Endodermal cell (in vitro differentiated cells): ENCODE measurements around the gene AP5S1. TPM values are rescaled to one million over a fixed set of nuclear protein-coding genes. Genes with fewer than 3 reads are reported as not detected.

Source experiments
- DNase-seq: peaks from one replicate; pipeline ENCODE4 v3.0.0-alpha.2; 2017
- H3K27ac ChIP-seq: 2 replicates; pipeline ENCODE4 v1.5.1; 2013; ENCODE audit warnings: mild to moderate bottlenecking, low read depth, low read length, moderate library complexity
- H3K27me3 ChIP-seq: 2 replicates; pipeline ENCODE4 v1.6.1; 2013; ENCODE audit warnings: mild to moderate bottlenecking, low read length, moderate library complexity; ENCODE audit not compliant: insufficient read depth, control insufficient read depth, poor library complexity, severe bottlenecking
- H3K36me3 ChIP-seq: 2 replicates; pipeline ENCODE4 v1.7.0; 2013; ENCODE audit warnings: mild to moderate bottlenecking, low read length, moderate library complexity; ENCODE audit not compliant: control insufficient read depth, insufficient read depth
- H3K4me1 ChIP-seq: one replicate; pipeline ENCODE4 v1.7.0; 2013; ENCODE audit warnings: low read length; ENCODE audit not compliant: control insufficient read depth, insufficient read depth
- H3K4me3 ChIP-seq: 2 replicates; pipeline ENCODE4 v1.5.1; 2013; ENCODE audit warnings: mild to moderate bottlenecking, low read length, moderate library complexity
- H3K9ac ChIP-seq: 2 replicates; pipeline ENCODE4 v1.6.1; 2013; ENCODE audit warnings: mild to moderate bottlenecking, low read length, moderate library complexity; ENCODE audit not compliant: poor library complexity, severe bottlenecking; ENCODE audit errors: extremely low read depth
- H3K9me3 ChIP-seq: 2 replicates; pipeline ENCODE4 v1.6.1; 2013; ENCODE audit warnings: mild to moderate bottlenecking, low read length, moderate library complexity; ENCODE audit not compliant: control insufficient read depth
- H3K27ac Mint-ChIP-seq: 2 replicates; pipeline ENCODE4 v1.8.0; 2020; ENCODE audit warnings: mixed read lengths
- H3K27me3 Mint-ChIP-seq: 2 replicates; pipeline ENCODE4 v1.8.0; 2021; ENCODE audit warnings: mild to moderate bottlenecking, mixed read lengths; ENCODE audit not compliant: insufficient read depth
- H3K36me3 Mint-ChIP-seq: 2 replicates; pipeline ENCODE4 v1.8.0; 2020; ENCODE audit warnings: low read depth, mixed read lengths
- H3K4me1 Mint-ChIP-seq: 2 replicates; pipeline ENCODE4 v1.8.0; 2020; ENCODE audit warnings: mixed read lengths
- H3K4me3 Mint-ChIP-seq: 2 replicates; pipeline ENCODE4 v1.8.0; 2020; ENCODE audit warnings: mild to moderate bottlenecking, moderate library complexity, mixed read lengths
- H3K9me3 Mint-ChIP-seq: 2 replicates; pipeline ENCODE4 v1.8.0; 2020; ENCODE audit warnings: mild to moderate bottlenecking, mixed read lengths
- CTCF ChIP-seq: fragments of 200-600 bp; sonication (generic); conservative IDR thresholded peaks from 2 replicates; pipeline ENCODE4 v1.5.0; 2021; ENCODE audit warnings: antibody characterized with exemption, mild to moderate bottlenecking
- WGBS, 2 experiments: methylation state at CpG; one replicate each; pipeline versions ENCODE4 v1.1.5 to v1.1.7; 2013; ENCODE audit warnings: missing lambda C conversion rate in 2 of 2, mixed read lengths in 1 of 2; ENCODE audit not compliant: insufficient coverage in 1 of 2, insufficient read length in 1 of 2; 5-methylcytosine and 5-hydroxymethylcytosine counted together
- total RNA-seq, 2 donors: library from RNA; stranded (reverse); fragmentation: NEBNext Ultra II Directional in 1 of 2; extraction: Animal tissue kit (Norgen Biotek cat#: 25700) in 1 of 2; gene quantifications; 2 replicates in 1 of 2; 3 replicates in 1 of 2; pipeline ENCODE4 v1.2.1, GENCODE V29; 2021

AP5S1 gene
- total RNA-seq, 2 donors from 2014 or later: 5.1 to 6.1 TPM

GRCh38 chr20:3804781-3805180, 15.6 kb upstream of the AP5S1 start:
- peaks cover 31% of the 10 kb centered on the region for H3K36me3 ChIP-seq
- no peak overlapping the region for H3K27ac ChIP-seq
- peaks cover 43% of the 10 kb centered on the region for H3K36me3 Mint-ChIP-seq
- H3K9me3 ChIP-seq: no peaks in the 10 kb centered on the region
- TF ChIP-seq CTCF: no peak
- no peak overlapping the region for H3K9ac ChIP-seq
- no peak overlapping the region for H3K4me3 Mint-ChIP-seq
- H3K4me1 Mint-ChIP-seq: peaks cover 21% of the 10 kb centered on the region
- H3K27me3 Mint-ChIP-seq: no peaks in the 10 kb centered on the region
- peaks cover 1% of the 10 kb centered on the region for H3K9me3 Mint-ChIP-seq
- H3K4me3 ChIP-seq: no peak overlapping the region
- no peaks in the 10 kb centered on the region for H3K27me3 ChIP-seq
- no peak for DNase-seq
- peaks cover 8% of the 10 kb centered on the region for H3K4me1 ChIP-seq
- 92 to 95% methylated on average over 5 to 11 of the region's 11 CpGs for WGBS, 2 experiments
- no peak overlapping the region for H3K27ac Mint-ChIP-seq

GRCh38 chr20:3808544-3808943, 11.8 kb upstream of the AP5S1 start:
- H3K27me3 ChIP-seq: no peaks in the 10 kb centered on the region
- DNase-seq: no peak
- no peaks in the 10 kb centered on the region for H3K9me3 ChIP-seq
- H3K36me3 ChIP-seq: peaks cover 8% of the 10 kb centered on the region
- 93% methylated on average over 3 of the region's 3 CpGs; no CpG with 5 or more reads in 1 of the 2 experiments for WGBS, 2 experiments
- TF ChIP-seq CTCF: no peak
- Mint-ChIP-seq H3K4me3 (no peak overlapping the region), H3K36me3 (peaks cover 22% of the 10 kb centered on the region), H3K4me1 (peaks cover 14% of the 10 kb centered on the region), H3K9me3 (peaks cover 1% of the 10 kb centered on the region), H3K27ac (no peak overlapping the region), H3K27me3 (no peaks in the 10 kb centered on the region)
- peaks cover 4% of the 10 kb centered on the region for H3K4me1 ChIP-seq
- H3K4me3 ChIP-seq: no peak overlapping the region
- no peak overlapping the region for H3K27ac ChIP-seq
- H3K9ac ChIP-seq: no peak overlapping the region

GRCh38 chr20:3811467-3812258, 8.7 kb upstream of the AP5S1 start:
- H3K9ac ChIP-seq: no peak overlapping the region
- H3K4me1 ChIP-seq: peaks cover 4% of the 10 kb centered on the region
- Mint-ChIP-seq H3K27ac (no peak overlapping the region), H3K4me1 (peaks cover 14% of the 10 kb centered on the region), H3K9me3 (peaks cover 1% of the 10 kb centered on the region), H3K27me3 (peaks cover 8% of the 10 kb centered on the region), H3K36me3 (no peaks in the 10 kb centered on the region), H3K4me3 (no peak overlapping the region)
- no peaks in the 10 kb centered on the region for H3K36me3 ChIP-seq
- no peak for DNase-seq
- H3K9me3 ChIP-seq: no peaks in the 10 kb centered on the region
- no peak overlapping the region for H3K4me3 ChIP-seq
- H3K27ac ChIP-seq: no peak overlapping the region
- WGBS, 2 experiments: 84 to 96% methylated on average over 5 to 20 of the region's 20 CpGs
- H3K27me3 ChIP-seq: no peaks in the 10 kb centered on the region
- TF ChIP-seq CTCF: no peak
